OCI-LY3 (cell line): Measurements from ENCODE around the gene ZNF148.

ENCODE experiments used
- H2AFZ ChIP-seq: fragments of 200-600, 300-600 bp; shearing (Covaris generic); 2 replicates; pipeline ENCODE4 v1.6.0; 2014; ENCODE audit warnings: antibody characterized with exemption, low read depth, low read length
- H3K27ac ChIP-seq: fragments of 200-600, 300-600 bp; sonication (generic); 2 replicates; pipeline ENCODE4 v1.5.1; 2014; ENCODE audit warnings: mild to moderate bottlenecking, low read length, moderate library complexity, mixed read lengths
- H3K27me3 ChIP-seq: fragments of 200-600, 300-600 bp; sonication (generic); 2 replicates; pipeline ENCODE4 v1.6.1; 2014; ENCODE audit warnings: low read depth, low read length, mixed read lengths
- H3K36me3 ChIP-seq: fragments of 200-600, 300-600 bp; sonication (generic); replicated peaks from 2 replicates; pipeline ENCODE3; 2014; ENCODE audit warnings: low read depth, low read length, mixed read lengths
- H3K4me1 ChIP-seq: fragments of 300-600, 200-600 bp; sonication (generic); 2 replicates; pipeline ENCODE4 v1.6.1; 2014; ENCODE audit warnings: low read length, mixed read lengths
- H3K4me2 ChIP-seq: fragments of 200-600, 300-600 bp; sonication (generic); 2 replicates; pipeline ENCODE4 v1.6.1; 2014; ENCODE audit warnings: low read length, mixed read lengths
- H3K4me3 ChIP-seq: fragments of 300-600, 200-600 bp; sonication (generic); 2 replicates; pipeline ENCODE4 v1.5.1; 2014; ENCODE audit warnings: antibody characterized with exemption, mild to moderate bottlenecking, low read length, moderate library complexity
- H3K79me2 ChIP-seq: fragments of 300-600, 200-600 bp; shearing (Covaris generic); 2 replicates; pipeline ENCODE4 v1.6.1; 2014; ENCODE audit warnings: mild to moderate bottlenecking, low read length, mixed read lengths
- H3K9ac ChIP-seq: fragments of 300-600, 200-600 bp; shearing (Covaris generic); 2 replicates; pipeline ENCODE4 v1.6.0; 2014; ENCODE audit warnings: mild to moderate bottlenecking, low read length, moderate library complexity
- H3K9me3 ChIP-seq: fragments of 200-600, 300-600 bp; shearing (Covaris generic); 2 replicates; pipeline ENCODE4 v1.6.1; 2014; ENCODE audit warnings: low read length, mixed read lengths; ENCODE audit not compliant: insufficient read depth
- H4K20me1 ChIP-seq: fragments of 200-600, 300-600 bp; sonication (generic); 2 replicates; pipeline ENCODE4 v1.6.1; 2016; ENCODE audit warnings: low read length, mixed read lengths; ENCODE audit not compliant: insufficient read depth
- EZH2phosphoT487 ChIP-seq: fragments of 200-600 bp; shearing (Covaris generic); IDR thresholded peaks from 2 replicates; pipeline ENCODE4 v1.6.1; 2018; ENCODE audit warnings: antibody characterized with exemption, mixed run types, low read depth
- TF ChIP-seq, protein P1 (sequence below): fragments of 200-600, 300-600 bp; sonication (generic); IDR thresholded peaks from 2 replicates; pipeline ENCODE4 v1.5.1; 2014; ENCODE audit warnings: antibody characterized with exemption, low read length, low read depth

ZNF148 gene

GRCh38 chr3:125191730-125192129, 183.4 kb downstream of the ZNF148 start:
- H3K9me3 ChIP-seq: no peaks in the 10 kb centered on the region
- H3K4me2 ChIP-seq: peak overlapping the region; percentile 71
- H3K79me2 ChIP-seq: no peaks in the 10 kb centered on the region
- no peak overlapping the region for H3K27ac ChIP-seq
- no peaks in the 10 kb centered on the region for H4K20me1 ChIP-seq
- H3K36me3 ChIP-seq: no peaks in the 10 kb centered on the region
- peak overlapping the region; percentile 27; the same call in 1 of the 2 replicates for H3K9ac ChIP-seq
- H3K27me3 ChIP-seq: peaks cover 9% of the 10 kb centered on the region; the same call in 1 of the 2 replicates
- TF ChIP-seq EZH2phosphoT487: no peak
- TF ChIP-seq, protein P1, sequence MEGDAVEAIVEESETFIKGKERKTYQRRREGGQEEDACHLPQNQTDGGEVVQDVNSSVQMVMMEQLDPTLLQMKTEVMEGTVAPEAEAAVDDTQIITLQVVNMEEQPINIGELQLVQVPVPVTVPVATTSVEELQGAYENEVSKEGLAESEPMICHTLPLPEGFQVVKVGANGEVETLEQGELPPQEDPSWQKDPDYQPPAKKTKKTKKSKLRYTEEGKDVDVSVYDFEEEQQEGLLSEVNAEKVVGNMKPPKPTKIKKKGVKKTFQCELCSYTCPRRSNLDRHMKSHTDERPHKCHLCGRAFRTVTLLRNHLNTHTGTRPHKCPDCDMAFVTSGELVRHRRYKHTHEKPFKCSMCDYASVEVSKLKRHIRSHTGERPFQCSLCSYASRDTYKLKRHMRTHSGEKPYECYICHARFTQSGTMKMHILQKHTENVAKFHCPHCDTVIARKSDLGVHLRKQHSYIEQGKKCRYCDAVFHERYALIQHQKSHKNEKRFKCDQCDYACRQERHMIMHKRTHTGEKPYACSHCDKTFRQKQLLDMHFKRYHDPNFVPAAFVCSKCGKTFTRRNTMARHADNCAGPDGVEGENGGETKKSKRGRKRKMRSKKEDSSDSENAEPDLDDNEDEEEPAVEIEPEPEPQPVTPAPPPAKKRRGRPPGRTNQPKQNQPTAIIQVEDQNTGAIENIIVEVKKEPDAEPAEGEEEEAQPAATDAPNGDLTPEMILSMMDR: no peak
- peak overlapping the region; percentile 46 for H3K4me3 ChIP-seq
- peaks cover 33% of the 10 kb centered on the region for H3K4me1 ChIP-seq
- peak overlapping the region; percentile 91 for H2AFZ ChIP-seq

DNA sequence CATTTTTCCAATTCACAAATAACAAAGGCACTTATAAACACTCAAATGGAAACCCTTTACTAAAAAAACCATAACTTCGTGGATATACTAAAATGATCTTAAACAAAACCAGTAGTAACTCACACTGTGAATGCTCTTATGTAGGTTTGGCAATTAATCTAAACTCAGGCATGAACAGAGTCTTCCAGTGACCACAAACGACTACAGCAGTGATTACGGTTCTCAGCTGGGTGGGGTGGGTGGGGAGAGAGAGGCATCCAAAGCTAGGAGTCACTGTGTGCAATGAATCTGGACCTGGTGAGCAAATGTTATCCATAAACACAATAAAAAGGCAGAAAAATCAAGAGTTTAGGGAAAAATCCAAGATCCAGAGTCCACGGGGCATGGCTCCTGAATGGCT, 183.9 kb downstream of the ZNF148 start:
- Histone ChIP-seq H4K20me1 (no peaks in the 10 kb centered on the region), H3K27ac (no peak overlapping the region), H3K4me3 (no peak overlapping the region), H2AFZ (no peak overlapping the region), H3K9ac (no peak overlapping the region), H3K79me2 (no peaks in the 10 kb centered on the region), H3K4me1 (peaks cover 33% of the 10 kb centered on the region), H3K4me2 (no peak overlapping the region), H3K27me3 (peaks cover 8% of the 10 kb centered on the region; the same call in 1 of the 2 replicates), H3K9me3 (no peaks in the 10 kb centered on the region), H3K36me3 (no peaks in the 10 kb centered on the region)
- TF ChIP-seq EZH2phosphoT487: no peak
- TF ChIP-seq, protein P1: no peak

GRCh38 chr3:125190786-125191185, 184.3 kb downstream of the ZNF148 start:
- H3K36me3 ChIP-seq: no peaks in the 10 kb centered on the region
- H4K20me1 ChIP-seq: no peaks in the 10 kb centered on the region
- no peak overlapping the region for H3K4me3 ChIP-seq
- H3K4me2 ChIP-seq: no peak overlapping the region
- no peaks in the 10 kb centered on the region for H3K9me3 ChIP-seq
- H3K79me2 ChIP-seq: no peaks in the 10 kb centered on the region
- no peak for TF ChIP-seq EZH2phosphoT487
- TF ChIP-seq, protein P1: no peak
- H3K4me1 ChIP-seq: peaks cover 33% of the 10 kb centered on the region
- H2AFZ ChIP-seq: no peak overlapping the region
- no peak overlapping the region for H3K9ac ChIP-seq
- H3K27me3 ChIP-seq: peaks cover 3% of the 10 kb centered on the region; the same call in 1 of the 2 replicates
- no peak overlapping the region for H3K27ac ChIP-seq

DNA sequence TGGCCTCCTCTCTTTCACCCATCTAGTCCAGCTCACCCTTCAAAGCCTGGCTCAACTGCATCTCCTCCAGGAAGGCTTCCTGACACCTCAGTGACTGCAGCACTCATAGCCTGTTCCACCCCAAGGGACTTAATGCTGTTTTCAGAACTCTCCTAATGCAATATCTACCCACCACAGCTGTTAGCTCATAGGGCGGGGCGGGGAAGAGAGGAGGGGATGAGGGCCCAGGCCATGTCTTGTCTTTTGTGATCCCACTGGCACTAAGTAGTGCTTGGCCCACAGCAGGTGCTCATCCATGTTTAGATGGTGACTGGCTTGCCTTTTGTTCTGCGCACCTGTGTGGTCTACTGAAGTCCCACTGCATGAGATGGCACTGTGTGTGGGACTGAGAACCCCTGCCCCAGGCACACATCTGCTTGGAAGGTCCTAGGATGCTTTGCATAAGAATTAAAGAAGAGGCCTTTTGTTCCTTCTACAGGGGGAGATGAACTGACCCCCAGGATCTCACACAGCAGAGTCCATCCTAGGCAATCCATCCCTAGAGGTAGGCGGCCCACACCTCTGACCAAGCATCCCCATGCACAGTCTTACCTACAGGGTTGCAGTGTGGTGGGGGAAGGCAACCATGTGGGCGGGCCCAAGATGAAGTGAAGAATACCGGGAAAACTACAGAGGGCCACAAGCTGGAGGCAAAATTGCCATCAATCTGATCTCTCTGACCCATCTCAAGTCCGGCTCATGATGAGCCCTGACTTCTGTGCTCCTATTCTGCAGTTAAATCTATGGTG, 185.6 kb downstream of the ZNF148 start:
- Histone ChIP-seq H3K27ac (no peak overlapping the region), H3K4me1 (peaks cover 24% of the 10 kb centered on the region), H4K20me1 (no peaks in the 10 kb centered on the region), H3K4me3 (no peak overlapping the region), H3K79me2 (no peaks in the 10 kb centered on the region), H2AFZ (no peak overlapping the region), H3K36me3 (no peaks in the 10 kb centered on the region), H3K27me3 (no peaks in the 10 kb centered on the region), H3K4me2 (no peak overlapping the region), H3K9me3 (no peaks in the 10 kb centered on the region), H3K9ac (no peak overlapping the region)
- TF ChIP-seq EZH2phosphoT487: no peak
- TF ChIP-seq, protein P1: no peak
